ENCODE data around the gene FAAP100.

Gene FAAP100

GRCh38 chr17:81577278-81578000, 25.3 kb upstream of the FAAP100 start:
- DNase-seq (ENCODE audit: low read depth in 2 of 2, low spot score in 1 of 2), result no peak

GRCh38 chr17:81576621-81577277, 24.6 kb upstream of the FAAP100 start:
- DNase-seq (ENCODE audit: low read depth in 2 of 2, low spot score in 1 of 2), result no peak

- no peak for DNase-seq (ENCODE audit: low read depth in 2 of 2, low spot score in 1 of 2)
These were observed 23.7 kb upstream of the FAAP100 start for GRCh38 chr17:81575836-81576235.

- no peak for DNase-seq (ENCODE audit: low read depth in 2 of 2, low spot score in 1 of 2)
These were observed 22.4 kb upstream of the FAAP100 start for GRCh38 chr17:81574643-81574956.

- DNase-seq (ENCODE audit: low read depth in 2 of 2, low spot score in 1 of 2), result no peak
These were observed 21.9 kb upstream of the FAAP100 start for GRCh38 chr17:81573794-81574642.

GRCh38 chr17:81572563-81573168, 20.5 kb upstream of the FAAP100 start:
- no peak for DNase-seq (ENCODE audit: low read depth in 2 of 2, low spot score in 1 of 2)

- DNase-seq (ENCODE audit: low read depth in 2 of 2, low spot score in 1 of 2), result no peak
These were observed 18.8 kb upstream of the FAAP100 start for GRCh38 chr17:81570964-81571363.

GRCh38 chr17:81569986-81570514, 17.9 kb upstream of the FAAP100 start:
- DNase-seq (ENCODE audit: low read depth in 2 of 2, low spot score in 1 of 2), result no peak

- no peak for DNase-seq (ENCODE audit: low read depth in 2 of 2, low spot score in 1 of 2)
These were observed 16.3 kb upstream of the FAAP100 start for GRCh38 chr17:81568416-81568815.

- no peak for DNase-seq (ENCODE audit: low read depth in 2 of 2, low spot score in 1 of 2)
These were observed 15.0 kb upstream of the FAAP100 start for GRCh38 chr17:81567191-81567590.

- DNase-seq (ENCODE audit: low read depth in 2 of 2, low spot score in 1 of 2), result no peak
These were observed 14.4 kb upstream of the FAAP100 start for GRCh38 chr17:81566461-81567126.

GRCh38 chr17:81565231-81565630, 13.1 kb upstream of the FAAP100 start:
- DNase-seq (ENCODE audit: low read depth in 2 of 2, low spot score in 1 of 2), result no peak

GRCh38 chr17:81564778-81565177, 12.6 kb upstream of the FAAP100 start:
- no peak for DNase-seq (ENCODE audit: low read depth in 2 of 2, low spot score in 1 of 2)

GRCh38 chr17:81563861-81564586, 11.9 kb upstream of the FAAP100 start:
- DNase-seq (ENCODE audit: low read depth in 2 of 2, low spot score in 1 of 2), result no peak

GRCh38 chr17:81561494-81561885, 9.3 kb upstream of the FAAP100 start:
- no peak for DNase-seq (ENCODE audit: low read depth in 2 of 2, low spot score in 1 of 2)

GRCh38 chr17:81558941-81559806, 7.0 kb upstream of the FAAP100 start:
- DNase-seq (ENCODE audit: low read depth in 2 of 2, low spot score in 1 of 2), result no peak

GRCh38 chr17:81558115-81558468, 5.9 kb upstream of the FAAP100 start:
- DNase-seq (ENCODE audit: low read depth in 2 of 2, low spot score in 1 of 2), result no peak

GRCh38 chr17:81557276-81558114, 5.3 kb upstream of the FAAP100 start:
- DNase-seq (ENCODE audit: low read depth in 2 of 2, low spot score in 1 of 2), result no peak

All from stimulated activated CD8-positive, alpha-beta memory T cell treated with anti-CD3 and anti-CD28 coated beads, Interleukin-4, amount 100 ng/mL, for 4 hours (primary cell).